ENCODE results near the gene HOXC10. TPM values are rescaled to one million over a fixed set of nuclear protein-coding genes. Genes with fewer than 3 reads are reported as not detected.
A peak's percentile ranks its signal among the peaks of the same experiment; 100 is the strongest.

HOXC10 gene
- total and polyA plus RNA-seq, 2 of the 8 experiments (the other 6 are each of a cell fraction or from before 2014, with no cell fraction given), result not detected

DNA sequence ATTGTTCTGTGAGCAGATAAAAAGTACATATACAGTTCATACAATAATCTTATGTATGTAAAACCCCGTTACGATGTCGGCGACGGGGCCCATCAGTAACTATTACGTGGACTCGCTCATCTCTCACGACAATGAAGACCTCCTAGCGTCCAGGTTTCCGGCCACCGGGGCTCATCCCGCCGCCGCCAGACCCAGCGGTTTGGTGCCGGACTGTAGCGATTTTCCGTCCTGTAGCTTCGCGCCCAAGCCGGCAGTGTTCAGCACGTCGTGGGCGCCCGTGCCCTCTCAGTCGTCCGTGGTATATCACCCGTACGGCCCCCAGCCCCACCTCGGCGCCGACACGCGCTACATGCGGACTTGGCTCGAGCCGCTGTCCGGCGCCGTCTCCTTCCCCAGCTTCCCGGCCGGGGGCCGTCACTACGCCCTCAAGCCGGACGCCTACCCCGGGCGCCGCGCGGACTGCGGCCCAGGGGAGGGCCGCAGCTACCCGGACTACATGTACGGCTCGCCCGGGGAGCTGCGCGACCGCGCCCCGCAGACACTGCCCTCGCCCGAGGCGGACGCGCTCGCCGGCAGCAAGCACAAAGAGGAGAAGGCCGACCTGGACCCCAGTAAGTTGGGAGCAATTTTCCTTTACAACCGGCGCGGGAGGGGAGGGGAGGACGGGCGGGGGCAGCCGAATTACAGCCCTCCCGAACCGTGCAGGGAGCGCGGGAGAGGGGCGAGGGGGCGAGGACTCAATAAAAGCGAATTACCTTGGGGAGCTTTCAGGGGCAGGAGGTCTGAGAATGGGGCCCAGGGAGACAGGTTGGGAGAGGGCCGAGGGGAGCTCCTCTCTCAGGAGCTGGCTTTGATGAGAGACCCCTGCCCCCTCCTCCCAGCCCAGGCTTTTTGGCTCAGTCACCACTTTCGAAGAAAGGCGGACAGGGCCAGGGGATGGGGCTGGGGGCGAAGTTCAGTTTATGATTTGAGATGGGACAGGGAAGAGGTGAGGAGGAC lies 15.5 kb downstream of the HOXC10 start, which contains the start of gene HOXC9:
Gene HOXC9 (plus strand): TSS at position 46 of the 999 bp plus-strand sequence. CDS start 28 bp downstream, at position 74.
- CTCF ChIA-PET (ENCODE audit: partially characterized antibody), result interaction anchor here (0.6 to 11.3 kb wide), 16 partner anchors 9 to 570 kb away, joined by 3 to 154 read pairs (median 4); partner anchors contain the start of genes HOXC10 and HOXC5
- no peak for FAIRE-seq
- no peak within 1 kb of the TSS for H2BK120ac ChIP-seq (replicated peaks; ENCODE audit: low read depth, low read length)
- TF ChIP-seq ASH2L (IDR thresholded peaks at IDR 0.05; ENCODE audit: low read length), result no peak
- TF ChIP-seq CREB1 (IDR thresholded peaks at IDR 0.05), result no peak
- no peak for TF ChIP-seq HDAC2 (IDR thresholded peaks at IDR 0.05; ENCODE audit: borderline replicate concordance in 1 of 2, low read depth in 2 of 2, low read length in 2 of 2)
- TF ChIP-seq FOSL1 (IDR thresholded peaks at IDR 0.05; ENCODE audit: insufficient read depth, low read depth, low read length), result no peak
- no peak for TF ChIP-seq E2F6 (IDR thresholded peaks at IDR 0.05)
- no peak for TF ChIP-seq SP1 (IDR thresholded peaks at IDR 0.05; ENCODE audit: low read depth, low read length)
- no peak for TF ChIP-seq TBP (IDR thresholded peaks at IDR 0.05; ENCODE audit: low read depth, low read length)
- TF ChIP-seq JUN (IDR thresholded peaks at IDR 0.05; ENCODE audit: low read depth, low read length), result no peak
- no peak for TF ChIP-seq TCF12 (IDR thresholded peaks at IDR 0.05; ENCODE audit: low read depth, low read length)
- TF ChIP-seq TAF1 (IDR thresholded peaks at IDR 0.05; ENCODE audit: low read depth, low read length), result no peak

More for the DNA sequence above, 15.5 kb downstream of the HOXC10 start, which contains the start of gene HOXC9:
- 0 out of 2 replicates have a peak within 1 kb of the TSS, but pooled peaks have one; percentile 61 for H2BK15ac ChIP-seq (ENCODE audit: low read length)
- no peak within 1 kb of the TSS for H2AFZ ChIP-seq (ENCODE audit: low read length)
- H4K91ac ChIP-seq (replicated peaks; ENCODE audit: insufficient read length, low read length), result no peak within 1 kb of the TSS
- H2BK5ac ChIP-seq (ENCODE audit: low read depth, low read length), result no peak within 1 kb of the TSS
- H3K9ac ChIP-seq (replicated peaks in 1 of 4; ENCODE audit: extremely low read depth in 1 of 4, low read depth in 3 of 4, low read length in 3 of 4), result no peak within 1 kb of the TSS
- peak within 1 kb of the TSS; percentile 43 to 64 for H3K4me2 ChIP-seq (ENCODE audit: insufficient read depth in 1 of 2, low read depth in 2 of 2, low read length in 2 of 2)
- H3K9me3 ChIP-seq (ENCODE audit: insufficient read depth in 2 of 2, low read depth in 1 of 2, low read length in 1 of 2), result no peaks in the 10 kb centered on the region
- H3K36me3 ChIP-seq (ENCODE audit: control insufficient read depth in 2 of 4, insufficient read depth in 4 of 4, low read length in 3 of 4), result peaks cover 0 to 11% (median 0%) of the 10 kb centered on the region in 4 experiments; a peak in 1 of 8 replicates
- H3K4me3 ChIP-seq (ENCODE audit: extremely low read depth in 1 of 4, insufficient read depth in 2 of 4, low read depth in 3 of 4, low read length in 4 of 4), result peak within 1 kb of the TSS in 3 of 4 experiments; percentile 18 to 42 (median 26); a peak in 6 of 8 replicates
- H2BK12ac ChIP-seq (ENCODE audit: low read depth, low read length), result 0 out of 2 replicates have a peak within 1 kb of the TSS, but pooled peaks have one; percentile 50
- H3K79me1 ChIP-seq (ENCODE audit: low read depth, low read length), result no peaks in the 10 kb centered on the region
- H3K18ac ChIP-seq (ENCODE audit: extremely low read depth, low read length), result no peak within 1 kb of the TSS
- H3K14ac ChIP-seq (ENCODE audit: insufficient read length), result no peak within 1 kb of the TSS
- no peak within 1 kb of the TSS for H4K5ac ChIP-seq (ENCODE audit: insufficient read length, low read depth, low read length)
- no peak within 1 kb of the TSS for H3K4ac ChIP-seq (replicated peaks; ENCODE audit: insufficient read length, low read depth, low read length)
- H3K4me1 ChIP-seq (replicated peaks in 1 of 4; ENCODE audit: control insufficient read depth in 3 of 4, insufficient read depth in 4 of 4, low read length in 3 of 4), result peaks cover 0 to 8% (median 4%) of the 10 kb centered on the region in 4 experiments; a peak in 4 of 7 replicates
- no peak for DNase-seq (ENCODE audit: low read depth in 1 of 2, low spot score in 2 of 2)
- H3K56ac ChIP-seq (replicated peaks; ENCODE audit: insufficient read length, low read depth, low read length), result no peak within 1 kb of the TSS
- H3K79me2 ChIP-seq (ENCODE audit: control insufficient read depth in 1 of 2, insufficient read depth in 2 of 2, low read length in 2 of 2), result no peaks in the 10 kb centered on the region
- H4K20me1 ChIP-seq (replicated peaks in 1 of 2; ENCODE audit: control insufficient read depth in 1 of 2, insufficient read depth in 2 of 2, low read length in 2 of 2), result peaks cover 16 to 23% of the 10 kb centered on the region in 2 experiments
- H3K23ac ChIP-seq (ENCODE audit: insufficient read length), result no peak within 1 kb of the TSS
- H2AK5ac ChIP-seq (ENCODE audit: low read depth, low read length), result no peak within 1 kb of the TSS
- no peak within 1 kb of the TSS for H2BK20ac ChIP-seq (ENCODE audit: low read length)
- H3K23me2 ChIP-seq (ENCODE audit: low read depth, low read length), result peaks cover 4% of the 10 kb centered on the region; the same call in 1 of the 2 replicates
- no peak within 1 kb of the TSS for H4K8ac ChIP-seq (ENCODE audit: extremely low read depth, insufficient read depth, low read length)
- peaks cover 98 to 100% (median 100%) of the 10 kb centered on the region in 4 experiments for H3K27me3 ChIP-seq (replicated peaks in 1 of 4; ENCODE audit: control insufficient read depth in 3 of 4, extremely low read depth in 1 of 4, insufficient read depth in 3 of 4, low read length in 3 of 4)
- POLR2A ChIA-PET (ENCODE audit: partially characterized antibody), result interaction anchor here (0.8 to 1.4 kb wide), 3 partner anchors 8 to 21 kb away, joined by 3 to 6 read pairs (median 4); partner anchors contain the start of gene HOXC8
- no peak within 1 kb of the TSS for H3K27ac ChIP-seq (ENCODE audit: low read depth, low read length)
- 8% methylated on average over 42 of the region's 87 CpGs; no CpG with 5 or more reads in 1 of the 2 experiments for WGBS, 2 experiments (ENCODE audit: extremely low coverage in 1 of 2, insufficient coverage in 1 of 2, insufficient read length in 1 of 2, insufficient replicate concordance in 2 of 2, low coverage in 1 of 2, low lambda C conversion rate in 2 of 2, missing lambda C conversion rate in 1 of 2)
